PFSK-1 (cell line): ENCODE data around the gene AAR2.

Source experiments
- POLR2AphosphoS5 ChIP-seq: IDR thresholded peaks from 2 replicates; pipeline ENCODE4 v1.6.1; 2012; ENCODE audit warnings: low read depth, mild to moderate bottlenecking, control low read depth, low read length, moderate library complexity
- REST ChIP-seq, 2 experiments: IDR thresholded peaks; 2 replicates each; pipeline versions ENCODE4 v1.6.1 to v1.8.0; 2011 to 2012; ENCODE audit warnings: low read depth in 2 of 2, low read length in 2 of 2, control low read depth in 1 of 2, inconsistent platforms in 1 of 2, mild to moderate bottlenecking in 1 of 2, moderate library complexity in 1 of 2; ENCODE audit not compliant: insufficient read depth in 1 of 2
- SIN3A ChIP-seq: IDR thresholded peaks from 2 replicates; pipeline ENCODE4 v1.6.1; 2012; ENCODE audit warnings: mild to moderate bottlenecking, low read length, moderate library complexity, borderline replicate concordance; ENCODE audit not compliant: insufficient read depth
- TAF1 ChIP-seq: IDR thresholded peaks from 2 replicates; pipeline ENCODE4 v1.6.1; 2012; ENCODE audit warnings: low read length, control low read depth, borderline replicate concordance; ENCODE audit not compliant: insufficient read depth

- no peak for TF ChIP-seq POLR2AphosphoS5
- no peak for TF ChIP-seq REST (IDR thresholded peaks at IDR 0.05; ENCODE audit: insufficient read depth in 1 of 2, low read depth in 2 of 2, low read length in 2 of 2)
- no peak for TF ChIP-seq SIN3A
- no peak for TF ChIP-seq TAF1
These were observed 34.7 kb downstream of the AAR2 start for GRCh38 chr20:36270744-36271638.
